T-helper 2 cell treated with Interferon-gamma antibody and Interleukin-4, amounts not matched to agents 5 μg/mL and 100 μg/mL, for 36 hours (primary cell): ENCODE results near the gene NUP210.

Experiments used
- DNase-seq: peaks from one replicate; pipeline ENCODE4 v3.0.0; 2021; ENCODE audit warnings: low spot score
- H3K27ac Mint-ChIP-seq: one replicate; pipeline ENCODE4 v1.8.0; 2021; ENCODE audit warnings: mild to moderate bottlenecking, mixed read lengths
- H3K27me3 Mint-ChIP-seq: one replicate; pipeline ENCODE4 v1.8.0; 2021; ENCODE audit warnings: low read depth, mixed read lengths
- H3K36me3 Mint-ChIP-seq: one replicate; pipeline ENCODE4 v1.8.0; 2021; ENCODE audit warnings: low read depth, mixed read lengths
- H3K4me1 Mint-ChIP-seq: one replicate; pipeline ENCODE4 v1.8.0; 2021; ENCODE audit warnings: low read depth, mixed read lengths
- H3K4me3 Mint-ChIP-seq: one replicate; pipeline ENCODE4 v1.8.0; 2022; ENCODE audit warnings: mild to moderate bottlenecking, moderate library complexity, mixed read lengths
- H3K9me3 Mint-ChIP-seq: one replicate; pipeline ENCODE4 v1.8.0; 2021; ENCODE audit warnings: mixed read lengths

The NUP210 gene

DNA sequence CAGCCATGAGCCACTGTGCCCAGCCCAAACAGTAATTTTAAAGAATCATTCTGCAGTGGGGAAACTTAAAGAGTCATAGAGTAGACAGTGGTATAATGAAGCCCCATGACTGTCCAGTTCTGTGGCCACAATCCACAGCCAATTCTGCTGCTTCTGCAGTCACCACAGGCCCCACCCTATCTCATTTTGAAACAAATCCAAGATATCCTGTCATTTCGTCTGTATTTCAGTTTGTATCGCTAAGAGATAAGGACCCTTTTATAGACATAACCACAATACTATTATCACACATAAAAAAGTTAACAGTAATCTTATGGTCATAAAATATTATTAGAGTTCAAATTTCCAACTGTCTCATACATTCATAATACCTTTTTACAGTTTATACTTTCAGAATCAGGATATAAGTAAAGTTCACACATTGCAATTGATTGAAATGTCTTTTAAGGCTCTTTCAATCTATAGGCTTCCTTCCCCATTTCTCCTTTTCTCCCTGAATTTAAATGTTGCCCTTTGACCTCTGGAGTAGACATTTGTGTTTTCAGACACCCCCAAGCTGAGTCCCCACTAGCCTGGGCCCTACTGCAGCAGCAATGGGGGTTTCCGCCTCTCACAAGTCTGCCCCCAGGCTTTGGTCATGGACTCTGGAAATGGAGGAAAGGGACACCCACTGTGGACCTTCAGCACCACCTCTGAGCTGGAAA is 4.2 kb upstream of the NUP210 start:
- Mint-ChIP-seq H3K9me3 (no peaks in the 10 kb centered on the region), H3K27me3 (no peaks in the 10 kb centered on the region), H3K36me3 (peaks cover 2% of the 10 kb centered on the region), H3K4me1 (peaks cover 49% of the 10 kb centered on the region), H3K4me3 (no peak overlapping the region), H3K27ac (no peak overlapping the region)
- DNase-seq = no peak

DNA sequence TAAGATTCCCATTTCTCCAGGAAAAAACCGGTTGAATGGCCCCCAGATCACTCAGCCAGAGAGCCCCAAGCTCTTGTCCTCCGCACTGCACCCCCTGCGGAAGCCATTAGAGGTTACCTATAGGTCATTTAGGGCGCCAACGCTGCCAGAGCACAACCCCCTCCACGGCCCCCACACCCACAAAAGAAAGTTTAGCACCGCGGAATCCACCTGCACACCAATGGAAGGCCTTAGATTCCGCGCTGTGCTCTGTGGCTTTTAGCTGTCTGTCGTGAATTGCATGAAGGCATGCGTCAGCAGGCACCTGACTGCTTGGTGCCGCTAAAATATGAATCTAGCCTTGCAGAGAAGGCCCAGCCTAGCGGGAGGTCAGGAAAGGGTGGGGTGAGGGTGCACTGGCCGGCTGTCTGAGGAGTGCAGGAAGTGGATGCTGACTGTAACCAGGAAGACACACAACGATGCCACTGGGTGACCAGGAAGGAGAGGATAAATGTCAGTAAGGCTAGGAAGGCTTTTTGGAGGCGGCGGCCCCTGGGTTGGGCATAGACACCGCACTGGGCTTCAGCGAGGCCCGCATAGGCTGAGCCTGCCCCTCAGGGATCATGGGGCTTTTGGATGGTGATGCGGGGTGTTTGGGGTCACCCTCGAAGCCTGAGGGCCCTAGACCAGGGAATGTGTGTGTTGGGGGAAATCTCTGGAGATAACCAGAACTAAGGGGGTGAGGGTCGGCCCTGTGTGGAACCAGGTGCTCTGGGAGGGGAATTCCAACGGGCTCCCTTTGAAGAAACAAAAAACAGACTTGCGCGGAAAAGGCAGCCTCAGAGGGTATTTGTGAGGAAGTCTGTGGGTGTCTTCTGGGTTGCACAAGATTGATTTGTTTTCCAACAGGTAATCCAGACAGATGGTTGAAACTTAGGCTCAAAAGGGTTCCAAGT is 976 bp upstream of the NUP210 start:
- no peaks in the 10 kb centered on the region for H3K9me3 Mint-ChIP-seq
- peaks cover 62% of the 10 kb centered on the region for H3K4me1 Mint-ChIP-seq
- H3K36me3 Mint-ChIP-seq = peaks cover 28% of the 10 kb centered on the region
- H3K27ac Mint-ChIP-seq = peak overlapping the region; percentile 99
- DNase-seq = peak; percentile 80
- H3K27me3 Mint-ChIP-seq = no peaks in the 10 kb centered on the region
- peak overlapping the region; percentile 89 for H3K4me3 Mint-ChIP-seq

DNA sequence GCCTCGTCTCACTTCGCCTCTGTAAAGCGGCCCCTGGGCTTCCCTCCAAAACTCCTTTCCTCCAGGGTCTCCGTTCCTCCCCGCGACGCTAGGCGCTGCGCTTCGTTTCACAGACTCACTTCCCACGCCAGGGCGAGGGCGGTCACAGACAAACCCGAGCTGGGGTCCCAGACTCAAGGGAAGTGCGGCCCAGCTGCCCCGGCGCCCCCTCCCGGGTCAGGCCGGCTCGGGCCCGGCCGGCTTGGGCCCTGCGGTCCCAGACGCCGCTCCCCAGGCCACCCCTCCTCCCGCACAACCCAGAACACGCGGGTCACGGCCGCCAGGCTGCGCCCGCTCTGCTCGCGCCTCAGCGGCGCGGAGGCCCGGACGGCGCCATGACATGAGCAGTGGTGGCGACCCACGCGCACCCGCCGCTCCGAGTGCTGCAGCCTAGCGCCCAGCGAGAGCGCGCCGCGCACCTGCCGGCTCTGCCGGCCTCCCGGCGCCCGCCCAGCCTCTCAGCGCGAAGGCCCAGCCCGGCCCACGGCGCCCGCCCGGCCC is 547 bp downstream of the NUP210 start:
- DNase-seq = peak; percentile 59
- peak overlapping the region; percentile 91 for H3K4me3 Mint-ChIP-seq
- H3K36me3 Mint-ChIP-seq = peaks cover 35% of the 10 kb centered on the region
- no peaks in the 10 kb centered on the region for H3K27me3 Mint-ChIP-seq
- H3K9me3 Mint-ChIP-seq = no peaks in the 10 kb centered on the region
- peaks cover 61% of the 10 kb centered on the region for H3K4me1 Mint-ChIP-seq
- peak overlapping the region; percentile 79 for H3K27ac Mint-ChIP-seq

DNA sequence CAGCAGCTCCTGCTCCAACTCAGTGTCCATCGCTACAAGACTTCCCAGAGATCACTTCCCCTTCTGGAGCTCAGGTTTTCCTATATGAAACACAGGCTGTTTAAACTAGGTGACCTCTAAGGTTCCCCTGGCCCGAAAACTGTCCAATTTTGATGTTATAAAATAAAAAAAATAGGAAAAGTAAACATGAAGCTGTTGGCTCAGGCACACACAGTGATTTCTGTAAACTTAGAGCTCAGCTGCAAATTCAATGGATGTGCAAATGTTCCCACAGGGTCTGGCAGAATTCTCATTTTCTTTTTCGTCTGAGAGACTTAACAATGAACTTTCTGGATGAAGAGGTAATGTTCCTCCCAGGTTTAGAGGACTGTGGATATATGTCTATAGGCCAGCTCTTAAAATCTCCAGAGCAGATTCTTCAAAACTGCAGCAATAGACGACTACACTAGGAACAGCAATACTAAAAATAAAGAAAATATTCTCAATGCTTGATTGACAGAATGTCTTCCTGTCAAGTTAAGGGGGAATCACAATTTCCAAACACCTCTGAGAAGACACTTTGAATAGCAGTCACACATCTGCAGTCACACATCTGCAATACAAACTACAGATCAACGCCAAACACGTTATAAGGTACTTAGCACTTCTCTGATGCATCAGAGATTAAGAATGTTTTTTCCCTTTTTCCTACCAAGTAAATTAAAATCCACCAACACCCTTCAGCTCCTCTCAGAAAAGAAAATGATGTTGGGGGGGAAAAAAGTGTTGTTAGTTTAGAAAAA is 2.8 kb downstream of the NUP210 start:
- Mint-ChIP-seq H3K9me3 (no peaks in the 10 kb centered on the region), H3K27ac (peak overlapping the region; percentile 84), H3K4me3 (peak overlapping the region; percentile 91), H3K27me3 (no peaks in the 10 kb centered on the region), H3K4me1 (peaks cover 67% of the 10 kb centered on the region), H3K36me3 (peaks cover 43% of the 10 kb centered on the region)
- no peak for DNase-seq

DNA sequence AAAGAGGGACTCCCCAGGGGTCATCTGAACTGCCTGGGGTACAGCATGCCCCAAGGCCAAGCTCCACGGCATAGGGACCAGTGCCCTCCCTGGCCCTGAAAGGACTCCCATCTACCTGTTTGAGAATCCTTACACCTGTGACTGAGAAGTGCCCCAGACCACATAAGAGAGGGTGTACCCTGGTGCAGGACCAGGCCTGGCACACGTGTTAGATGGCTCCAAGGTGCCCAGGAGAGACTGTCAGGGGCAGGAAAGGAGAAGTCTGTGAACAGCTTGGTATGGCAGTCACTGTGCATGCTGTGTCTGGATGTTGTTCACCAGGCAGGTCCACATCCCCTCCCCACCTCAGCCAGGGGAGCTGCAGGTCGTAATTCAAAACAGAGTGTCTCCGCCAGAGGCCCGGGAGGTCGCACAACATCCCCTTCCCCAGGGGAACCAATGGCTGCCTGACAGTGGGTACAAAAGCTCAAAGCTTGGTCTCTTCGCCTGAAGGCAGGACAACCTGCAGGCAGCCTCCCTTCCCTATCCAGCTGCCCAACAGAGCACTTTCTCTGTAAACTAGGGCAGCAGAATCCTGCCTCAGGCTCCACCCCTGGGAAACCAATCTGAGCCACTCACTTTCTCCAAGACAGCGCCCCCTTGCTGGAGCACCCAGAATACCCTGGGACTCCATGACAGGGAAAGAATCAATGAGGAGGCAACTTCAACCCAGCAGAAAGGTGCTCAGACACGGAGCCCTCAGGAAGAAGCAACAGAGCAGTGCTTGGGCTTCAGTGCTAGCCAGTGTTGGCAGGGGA is 3.9 kb downstream of the NUP210 start:
- H3K9me3 Mint-ChIP-seq = no peaks in the 10 kb centered on the region
- peak overlapping the region; percentile 91 for H3K4me3 Mint-ChIP-seq
- H3K36me3 Mint-ChIP-seq = peaks cover 45% of the 10 kb centered on the region
- DNase-seq = no peak
- peaks cover 56% of the 10 kb centered on the region for H3K4me1 Mint-ChIP-seq
- H3K27me3 Mint-ChIP-seq = no peaks in the 10 kb centered on the region
- H3K27ac Mint-ChIP-seq = peak overlapping the region; percentile 84

DNA sequence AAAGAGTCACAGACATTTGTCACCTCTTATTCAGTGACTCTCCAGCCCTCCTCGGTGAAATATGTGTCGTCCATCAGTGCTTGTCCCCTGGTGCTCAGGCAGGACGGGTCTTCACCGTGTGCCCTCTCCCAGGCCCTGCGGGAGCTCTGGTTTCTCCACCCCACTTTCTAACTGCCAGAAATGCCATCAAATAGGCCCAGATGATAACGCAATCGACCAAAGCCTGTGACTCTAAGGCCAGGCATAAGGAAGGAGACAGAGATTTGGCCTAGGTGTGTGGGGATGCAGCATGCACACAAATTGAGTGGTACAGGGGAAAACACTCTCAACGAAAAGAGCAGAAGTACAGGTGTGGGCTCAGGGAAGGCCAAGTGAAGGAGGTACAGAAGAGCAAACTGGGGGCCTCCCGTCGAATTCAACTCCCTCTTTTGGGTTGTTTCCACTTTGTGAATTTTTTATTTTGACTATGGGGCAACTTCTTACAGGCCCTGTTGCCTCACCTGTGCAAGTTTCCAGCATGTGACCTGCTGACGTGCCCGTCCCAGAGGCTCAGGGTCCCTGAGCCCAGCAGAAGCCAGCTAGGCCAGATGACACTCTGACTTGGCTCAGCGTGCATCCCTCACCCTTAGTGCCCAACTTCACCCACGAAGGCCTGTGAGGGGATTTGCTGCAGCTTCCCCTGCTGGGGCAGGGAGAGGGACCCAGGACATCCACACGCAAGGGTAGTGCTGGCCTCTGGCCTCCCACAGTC is 4.7 kb downstream of the NUP210 start:
- Mint-ChIP-seq H3K9me3 (no peaks in the 10 kb centered on the region), H3K36me3 (peaks cover 44% of the 10 kb centered on the region), H3K27me3 (no peaks in the 10 kb centered on the region), H3K4me1 (peaks cover 51% of the 10 kb centered on the region), H3K4me3 (peak overlapping the region; percentile 91), H3K27ac (peak overlapping the region; percentile 97)
- DNase-seq = no peak

DNA sequence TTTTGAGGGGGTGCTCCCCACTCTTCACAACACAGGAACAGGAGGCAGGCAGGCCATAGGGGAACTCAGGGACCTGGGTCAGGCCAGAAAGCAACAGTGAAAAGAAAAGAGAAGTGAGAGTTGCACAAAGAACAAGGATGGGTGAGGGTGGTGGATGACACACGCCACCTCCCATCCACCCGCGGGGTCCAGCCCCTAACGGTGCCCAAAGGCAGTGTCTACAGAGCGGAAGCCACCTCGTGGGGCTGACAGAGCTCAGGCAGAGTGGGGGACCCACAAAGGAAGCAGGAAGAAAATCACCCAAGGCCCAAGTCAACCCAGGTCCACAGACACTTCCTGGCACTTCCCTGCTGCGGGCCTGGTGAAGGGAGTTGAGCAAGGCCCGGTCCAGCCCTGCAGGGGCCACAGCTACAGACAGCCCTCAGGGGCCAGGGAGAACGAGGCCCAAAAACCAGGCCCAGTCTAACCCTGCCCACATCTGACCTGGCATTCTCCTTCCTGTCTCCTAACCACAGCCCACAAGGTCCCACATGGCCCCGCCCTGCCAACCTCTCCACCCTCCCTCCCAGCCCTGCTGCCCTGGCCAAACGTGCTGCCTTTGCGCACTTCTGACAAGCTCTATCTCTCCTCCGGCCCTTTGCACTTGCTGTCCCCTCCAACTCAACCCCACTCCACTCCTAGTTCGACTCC is 5.9 kb downstream of the NUP210 start:
- H3K4me1 Mint-ChIP-seq = peaks cover 51% of the 10 kb centered on the region
- peak; percentile 66 for DNase-seq
- no peaks in the 10 kb centered on the region for H3K27me3 Mint-ChIP-seq
- peaks cover 48% of the 10 kb centered on the region for H3K36me3 Mint-ChIP-seq
- H3K9me3 Mint-ChIP-seq = no peaks in the 10 kb centered on the region
- peak overlapping the region; percentile 91 for H3K4me3 Mint-ChIP-seq
- peak overlapping the region; percentile 97 for H3K27ac Mint-ChIP-seq

DNA sequence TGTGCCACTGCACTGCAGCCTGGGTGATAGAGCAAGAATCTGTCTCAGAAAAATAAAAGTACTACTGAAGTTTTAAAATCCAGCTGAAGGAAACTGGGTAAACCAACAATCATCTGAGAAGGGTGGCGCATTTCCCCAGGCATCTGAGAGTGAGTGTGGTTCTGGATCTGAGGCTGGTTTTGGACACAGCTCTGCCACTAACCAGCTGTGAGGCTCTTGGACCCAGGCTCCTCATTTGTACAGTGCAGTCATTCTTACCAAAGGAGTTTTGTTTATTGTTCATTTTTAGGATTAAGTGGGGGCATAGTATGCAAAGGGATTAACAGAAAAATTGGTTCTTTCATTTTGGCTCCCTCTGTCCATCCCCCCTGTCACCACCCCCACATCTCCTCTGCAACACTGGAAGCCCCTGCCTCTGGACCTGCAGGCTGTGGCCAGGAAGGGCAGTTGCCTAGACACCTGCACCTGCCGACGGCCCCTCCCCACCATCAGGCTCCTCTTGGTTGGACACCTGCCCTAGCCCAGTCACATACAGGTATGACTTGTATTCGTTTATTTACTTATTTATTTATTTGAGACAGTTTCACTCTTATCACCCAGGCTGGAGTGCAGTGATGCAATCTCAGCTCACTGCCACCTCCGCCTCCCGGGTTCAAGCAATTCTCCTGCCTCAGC is 8.8 kb downstream of the NUP210 start:
- Mint-ChIP-seq H3K4me1 (peaks cover 33% of the 10 kb centered on the region), H3K27ac (no peak overlapping the region), H3K4me3 (no peak overlapping the region), H3K36me3 (peaks cover 40% of the 10 kb centered on the region), H3K9me3 (peaks cover 10% of the 10 kb centered on the region), H3K27me3 (no peaks in the 10 kb centered on the region)
- no peak for DNase-seq

DNA sequence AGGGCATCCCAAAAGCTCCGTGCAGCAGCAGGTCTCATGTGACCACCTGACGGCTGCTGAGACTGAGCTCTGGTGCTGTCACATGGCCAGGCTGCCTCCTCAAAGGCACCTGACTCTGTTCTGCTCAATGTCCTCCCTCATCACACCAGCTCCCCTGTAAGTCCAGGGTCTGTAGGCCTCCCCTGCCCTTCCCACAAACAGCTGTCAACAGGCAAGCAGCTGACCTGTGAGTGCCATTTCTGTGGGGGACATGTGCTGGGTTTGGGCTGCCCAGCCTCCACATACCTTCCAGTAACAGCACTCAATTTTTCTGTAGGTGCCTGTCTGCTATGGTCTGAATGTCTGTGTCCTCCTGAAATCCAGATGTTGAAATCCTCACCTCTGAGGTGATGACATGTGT is 11.2 kb downstream of the NUP210 start:
- no peak overlapping the region for H3K4me3 Mint-ChIP-seq
- no peak overlapping the region for H3K27ac Mint-ChIP-seq
- peaks cover 35% of the 10 kb centered on the region for H3K36me3 Mint-ChIP-seq
- H3K9me3 Mint-ChIP-seq = peaks cover 10% of the 10 kb centered on the region
- DNase-seq = no peak
- peaks cover 19% of the 10 kb centered on the region for H3K4me1 Mint-ChIP-seq
- no peaks in the 10 kb centered on the region for H3K27me3 Mint-ChIP-seq

DNA sequence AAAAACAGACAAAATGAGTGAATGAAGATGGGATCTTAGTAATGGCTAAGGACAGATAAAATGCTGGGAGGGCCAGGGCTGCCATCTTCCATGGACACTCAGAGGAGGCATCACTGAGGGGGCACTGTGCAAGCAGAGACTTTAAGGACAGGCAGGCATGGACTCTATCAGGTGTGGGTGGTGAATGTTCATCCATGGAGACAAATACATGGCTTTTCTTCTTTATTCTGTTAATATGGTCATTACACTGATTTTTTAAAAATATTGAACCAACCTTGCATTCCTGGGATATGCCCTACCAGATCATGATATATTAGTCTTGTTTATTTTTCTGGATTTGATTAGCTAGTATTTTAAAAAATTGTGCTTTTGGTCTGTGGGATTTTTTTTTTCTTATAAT is 12.2 kb downstream of the NUP210 start:
- H3K27me3 Mint-ChIP-seq = no peaks in the 10 kb centered on the region
- peaks cover 40% of the 10 kb centered on the region for H3K36me3 Mint-ChIP-seq
- no peak for DNase-seq
- no peak overlapping the region for H3K4me3 Mint-ChIP-seq
- peaks cover 10% of the 10 kb centered on the region for H3K9me3 Mint-ChIP-seq
- H3K27ac Mint-ChIP-seq = no peak overlapping the region
- peaks cover 13% of the 10 kb centered on the region for H3K4me1 Mint-ChIP-seq

DNA sequence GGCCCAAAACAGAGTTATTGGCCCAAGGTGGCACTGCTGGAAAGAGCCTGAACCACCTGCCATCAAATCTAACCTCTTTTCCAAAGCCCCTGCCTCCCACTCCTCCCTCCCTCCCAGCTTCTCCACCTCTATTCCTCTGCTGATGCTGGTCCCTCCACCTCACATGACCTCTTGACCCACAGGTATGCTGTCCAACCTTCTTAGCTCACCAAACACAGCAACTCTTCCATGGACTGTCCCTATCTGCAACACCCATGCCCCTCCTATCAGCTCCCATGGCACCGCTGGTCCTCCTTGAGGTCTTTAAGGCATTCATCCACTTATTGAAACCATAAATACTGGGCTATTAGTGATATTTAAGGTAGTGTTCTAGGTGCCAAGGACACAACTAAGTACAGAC is 12.6 kb downstream of the NUP210 start:
- Mint-ChIP-seq H3K36me3 (peaks cover 45% of the 10 kb centered on the region), H3K27me3 (no peaks in the 10 kb centered on the region), H3K9me3 (peaks cover 10% of the 10 kb centered on the region), H3K4me3 (no peak overlapping the region), H3K4me1 (peaks cover 14% of the 10 kb centered on the region), H3K27ac (peak overlapping the region; percentile 55)
- DNase-seq = no peak

DNA sequence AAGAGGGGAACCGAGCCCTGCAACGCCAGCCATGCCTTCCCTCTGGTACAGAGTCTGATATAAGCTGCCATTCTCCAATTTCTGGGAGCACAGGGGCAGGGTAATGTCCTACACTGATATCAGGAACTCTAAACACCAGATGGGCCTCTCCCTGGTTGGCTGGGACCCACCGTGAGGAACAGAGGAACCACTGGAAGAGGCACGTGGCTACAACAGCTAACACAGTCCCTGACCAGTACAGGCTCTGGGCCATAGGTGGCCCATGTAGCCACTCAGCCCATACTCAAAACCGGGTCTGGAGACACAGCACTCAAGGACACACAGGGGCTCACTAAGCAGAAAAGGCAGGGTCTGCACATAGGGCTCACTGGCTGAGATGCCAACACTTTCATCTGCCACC is 13.9 kb downstream of the NUP210 start:
- DNase-seq = no peak
- H3K9me3 Mint-ChIP-seq = peaks cover 10% of the 10 kb centered on the region
- H3K4me1 Mint-ChIP-seq = peaks cover 16% of the 10 kb centered on the region
- peaks cover 45% of the 10 kb centered on the region for H3K36me3 Mint-ChIP-seq
- H3K27me3 Mint-ChIP-seq = no peaks in the 10 kb centered on the region
- no peak overlapping the region for H3K4me3 Mint-ChIP-seq
- no peak overlapping the region for H3K27ac Mint-ChIP-seq
